Hematopoietic multipotent progenitor cell treated with erythropoietin and hydrocortisone succinate and interleukin-3 and kit ligand, for 17 days (in vitro differentiated cells): ENCODE results near the gene MCCC2.
"Not testable (repeated sequence)": the region's sequence is repeated elsewhere in the genome, so short reads cannot be mapped to it uniquely, and the experiment has no call there.

Source experiments
- DNase-seq: peaks from one replicate; pipeline ENCODE4 v3.0.0-alpha.2; 2015; ENCODE audit warnings: low spot score

The MCCC2 gene

DNA sequence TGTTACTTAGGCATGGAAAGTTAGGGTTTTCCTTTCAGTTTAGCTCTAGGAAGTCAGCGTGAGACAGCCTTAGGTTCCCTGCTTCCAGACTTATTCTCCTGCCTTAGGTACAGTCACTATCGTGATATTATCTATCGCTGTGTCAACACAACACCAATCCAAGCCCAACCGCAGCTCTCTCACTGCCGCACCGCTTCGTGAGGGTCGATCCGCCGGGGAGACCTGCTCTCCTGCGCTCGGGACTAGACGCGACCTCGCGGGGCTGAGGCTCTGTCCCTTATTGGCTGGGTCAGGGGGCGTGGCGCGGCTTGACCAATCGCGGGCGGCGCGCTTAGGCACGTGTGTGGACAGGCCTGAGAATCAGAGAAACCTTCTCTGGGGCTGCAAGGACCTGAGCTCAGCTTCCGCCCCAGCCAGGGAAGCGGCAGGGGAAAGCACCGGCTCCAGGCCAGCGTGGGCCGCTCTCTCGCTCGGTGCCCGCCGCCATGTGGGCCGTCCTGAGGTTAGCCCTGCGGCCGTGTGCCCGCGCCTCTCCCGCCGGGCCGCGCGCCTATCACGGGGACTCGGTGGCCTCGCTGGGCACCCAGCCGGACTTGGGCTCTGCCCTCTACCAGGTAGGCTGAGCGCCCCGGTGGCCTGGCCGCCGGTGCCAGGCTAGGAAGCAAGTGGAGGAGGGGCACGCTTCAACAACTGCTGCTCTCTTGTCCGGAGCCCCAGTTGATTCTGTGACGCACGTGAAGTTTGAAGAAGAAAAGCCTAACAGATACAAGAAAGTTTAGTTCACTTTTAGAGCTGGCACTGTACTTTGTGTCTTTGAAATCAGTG, at the start of gene MCCC2:
MCCC2 (plus strand) TSS at position 400 of the 825 bp plus-strand sequence; CDS start at position 486, 86 bp downstream.
- DNase-seq: peak; percentile 88

DNA sequence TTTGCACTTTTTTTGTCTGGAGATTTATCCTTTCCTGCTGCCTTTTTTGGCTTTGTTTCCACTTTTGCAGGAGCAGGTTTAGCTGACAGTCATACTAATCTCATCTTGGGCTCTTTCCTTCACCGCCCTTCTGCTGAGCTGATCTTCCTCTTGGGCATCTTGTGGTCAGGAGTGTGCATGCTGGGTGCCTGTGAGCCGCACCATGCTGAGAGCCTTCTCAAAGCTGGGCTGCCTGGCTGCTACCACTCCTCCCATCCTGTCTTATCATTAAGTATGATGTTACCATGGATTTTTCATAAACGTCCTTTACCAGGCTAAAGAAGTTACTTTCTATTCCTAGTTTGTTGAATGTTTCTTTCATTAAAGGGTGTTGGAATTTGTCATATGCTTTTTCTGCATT, 49.5 kb upstream of the MCCC2 start:
- DNase-seq: no peak

DNA sequence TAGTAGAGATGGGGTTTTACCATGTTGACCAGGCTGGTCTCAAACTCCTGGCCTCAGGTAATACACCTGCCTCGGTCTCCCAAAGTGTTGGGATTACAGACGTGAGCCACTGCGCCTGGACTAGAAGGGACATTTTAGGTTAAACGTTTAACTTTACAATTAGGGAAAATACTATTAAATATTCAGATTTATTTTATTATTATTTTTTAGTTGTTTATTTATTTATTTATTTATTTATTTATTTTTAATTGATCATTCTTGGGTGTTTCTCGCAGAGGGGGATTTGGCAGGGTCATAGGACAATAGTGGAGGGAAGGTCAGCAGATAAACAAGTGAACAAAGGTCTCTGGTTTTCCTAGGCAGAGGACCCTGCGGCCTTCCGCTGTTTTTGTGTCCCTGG, 36.3 kb upstream of the MCCC2 start:
- not testable (repeated sequence) for DNase-seq

DNA sequence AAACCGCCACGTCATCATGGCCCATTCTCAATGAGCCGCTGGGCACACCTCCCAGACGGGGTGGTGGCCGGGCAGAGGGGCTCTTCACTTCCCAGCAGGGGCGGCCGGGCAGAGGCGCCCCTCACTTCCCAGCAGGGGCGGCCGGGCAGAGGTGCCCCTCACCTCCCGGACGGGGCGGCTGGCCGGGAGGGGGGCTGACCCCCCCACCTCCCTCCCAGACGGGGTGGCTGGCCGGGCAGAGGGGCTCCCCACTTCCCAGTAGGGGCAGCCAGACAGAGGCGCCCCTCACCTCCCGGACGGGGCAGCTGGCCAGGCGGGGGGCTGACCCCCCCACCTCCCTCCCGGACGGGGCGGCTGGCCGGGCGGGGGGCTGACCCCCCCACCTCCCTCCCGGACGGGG, 35.6 kb upstream of the MCCC2 start:
- not testable (repeated sequence) for DNase-seq

DNA sequence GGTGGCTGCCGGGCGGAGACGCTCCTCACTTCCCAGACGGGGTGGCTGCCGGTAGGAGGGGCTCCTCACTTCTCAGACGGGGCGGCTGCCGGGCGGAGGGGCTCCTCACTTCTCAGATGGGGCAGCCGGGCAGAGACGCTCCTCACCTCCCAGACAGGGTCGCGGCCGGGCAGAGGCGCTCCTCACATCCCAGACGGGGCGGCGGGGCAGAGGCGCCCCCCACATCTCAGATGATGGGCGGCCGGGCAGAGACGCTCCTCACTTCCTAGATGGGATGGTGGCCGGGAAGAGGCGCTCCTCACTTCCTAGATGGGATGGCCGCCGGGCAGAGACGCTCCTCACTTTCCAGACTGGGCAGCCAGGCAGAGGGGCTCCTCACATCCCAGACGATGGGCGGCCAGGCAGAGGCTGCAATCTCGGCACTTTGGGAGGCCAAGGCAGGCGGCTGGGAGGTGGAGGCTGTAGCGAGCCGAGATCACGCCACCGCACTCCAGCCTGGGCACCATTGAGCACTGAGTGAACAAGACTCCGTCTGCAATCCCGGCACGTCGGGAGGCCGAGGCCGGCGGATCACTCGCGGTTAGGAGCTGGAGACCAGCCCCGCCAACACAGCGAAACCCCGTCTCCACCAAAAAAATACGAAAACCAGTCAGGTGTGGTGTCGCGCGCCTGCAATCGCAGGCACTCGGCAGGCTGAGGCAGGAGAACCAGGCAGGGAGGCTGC, 35.0 kb upstream of the MCCC2 start:
- DNase-seq: not testable (repeated sequence)

DNA sequence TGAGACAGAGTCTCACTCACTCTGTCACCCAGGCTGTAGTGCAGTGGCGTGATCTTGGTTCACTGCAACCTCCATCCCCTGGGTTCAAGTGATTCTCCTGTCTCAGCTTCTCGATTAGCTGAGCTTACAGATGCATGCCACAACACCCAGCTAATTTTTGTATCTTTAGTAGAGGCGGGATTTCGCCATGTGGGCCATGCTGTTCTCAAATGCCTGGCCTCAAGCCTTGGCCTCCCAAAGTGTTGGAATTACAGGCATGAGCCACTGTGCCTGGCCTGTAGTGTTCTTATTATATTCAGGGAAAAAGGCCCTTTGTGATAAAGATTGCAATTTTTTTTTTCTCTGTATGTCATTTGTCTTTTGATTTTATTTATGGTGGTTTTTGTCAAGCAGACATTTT, 24.0 kb upstream of the MCCC2 start:
- DNase-seq: no peak

DNA sequence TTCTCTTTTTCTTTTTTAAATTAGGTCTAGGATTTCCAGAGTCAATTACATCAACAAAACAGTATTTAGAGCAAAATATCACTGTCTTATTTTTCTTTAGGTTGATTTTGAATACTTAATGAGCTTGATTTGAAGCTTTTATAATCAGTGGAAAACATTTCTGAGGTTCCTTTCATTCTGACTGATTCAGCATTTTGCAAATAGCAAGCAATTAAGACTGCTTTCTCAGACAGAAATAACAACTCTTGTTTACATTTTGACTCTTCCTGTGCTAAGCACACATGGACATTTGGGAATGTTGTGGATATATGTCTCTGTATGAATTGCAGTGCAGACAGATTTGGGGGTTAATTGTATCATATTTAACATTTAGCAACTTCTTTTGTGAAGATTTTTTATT, 22.2 kb upstream of the MCCC2 start:
- DNase-seq: no peak

DNA sequence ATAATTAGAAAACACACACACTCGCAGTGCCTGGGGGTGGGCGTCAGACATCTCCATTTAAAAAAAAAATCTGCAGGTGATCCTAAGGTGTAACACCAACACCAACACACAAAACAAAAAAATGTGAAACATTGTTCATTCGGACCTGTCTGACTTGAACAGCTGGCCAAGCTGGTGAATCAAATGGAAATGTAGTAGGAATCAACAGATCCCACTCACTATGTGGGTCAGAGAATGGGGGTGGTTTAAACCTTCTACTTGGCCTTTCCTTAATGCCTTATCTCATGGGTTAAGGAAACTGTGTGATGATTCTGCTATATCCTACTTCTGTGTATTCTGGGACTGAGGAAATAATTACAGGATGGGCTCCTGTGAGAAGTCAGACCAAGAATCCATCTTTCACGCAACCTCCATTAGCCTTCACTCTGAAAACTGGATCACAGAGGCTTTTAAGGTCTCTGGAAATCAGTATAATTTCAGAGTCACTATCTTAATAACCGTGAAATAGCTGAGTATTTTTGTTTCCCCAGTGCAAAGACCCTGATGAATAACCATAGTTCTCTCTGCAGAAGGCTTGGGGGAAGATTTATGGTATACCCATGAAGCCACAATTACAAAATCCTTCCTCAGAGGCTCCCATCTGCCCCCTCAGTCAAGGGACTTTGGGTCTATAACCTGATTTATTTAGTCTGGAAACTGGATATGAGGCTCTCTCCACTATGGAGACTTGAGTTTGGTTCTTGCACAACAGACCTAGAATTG, 17.2 kb upstream of the MCCC2 start:
- DNase-seq: no peak

DNA sequence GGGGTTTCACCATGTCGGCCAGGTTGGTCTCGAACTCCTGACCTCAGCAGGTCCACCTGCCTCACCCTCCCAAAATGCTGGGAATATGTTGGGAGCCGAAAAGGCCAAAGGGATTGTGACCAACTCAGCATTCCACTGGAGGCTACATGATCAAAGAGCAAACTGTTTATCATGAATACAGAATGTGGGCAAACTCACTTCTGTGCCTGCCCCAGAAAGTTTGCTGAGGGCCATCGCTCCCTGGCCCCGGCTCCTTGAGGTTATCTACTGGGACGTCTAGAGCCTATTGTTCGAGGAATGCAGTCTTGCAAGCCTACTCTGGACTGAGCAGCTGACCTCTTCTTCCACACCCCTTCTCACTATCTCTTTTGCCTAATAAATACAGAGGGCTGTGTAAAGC, 15.3 kb upstream of the MCCC2 start:
- not testable (repeated sequence) for DNase-seq

DNA sequence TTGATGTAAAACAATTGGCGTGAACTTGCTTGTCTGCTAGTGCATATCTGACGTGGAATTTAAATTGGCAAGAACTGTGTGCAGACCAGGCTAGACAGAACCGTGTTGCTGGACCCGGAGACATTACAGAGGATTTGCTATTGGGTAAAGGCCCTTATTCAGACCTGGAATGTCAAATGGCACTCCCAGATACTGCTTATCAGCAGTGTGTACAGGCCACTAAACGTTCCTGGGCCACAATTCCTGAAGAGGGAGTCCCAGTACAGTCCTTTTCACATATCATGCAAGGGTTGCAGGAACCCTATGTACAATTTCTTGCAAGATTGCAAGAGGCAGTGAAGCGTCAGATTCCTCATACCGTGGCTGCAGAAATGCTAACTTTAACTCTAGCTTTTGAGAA, 13.5 kb upstream of the MCCC2 start:
- DNase-seq: no peak

DNA sequence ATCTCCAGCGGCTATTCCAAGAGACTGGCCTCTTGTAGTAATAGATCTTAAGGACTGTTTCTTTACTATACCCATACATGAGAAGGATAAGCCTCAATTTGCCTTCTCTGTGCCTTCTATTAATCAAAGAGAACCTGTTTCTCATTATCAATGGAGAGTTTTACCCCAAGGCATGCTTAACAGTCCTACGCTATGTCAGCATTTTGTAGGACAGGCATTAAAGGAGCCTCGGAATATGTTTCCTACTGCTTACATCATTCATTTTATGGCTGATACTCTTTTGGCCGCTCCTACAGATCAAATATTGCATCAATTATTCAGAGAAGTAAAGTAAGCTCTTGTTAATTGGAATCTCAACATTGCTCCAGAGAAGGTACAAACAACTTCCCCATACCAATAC, 11.6 kb upstream of the MCCC2 start:
- not testable (repeated sequence) for DNase-seq

DNA sequence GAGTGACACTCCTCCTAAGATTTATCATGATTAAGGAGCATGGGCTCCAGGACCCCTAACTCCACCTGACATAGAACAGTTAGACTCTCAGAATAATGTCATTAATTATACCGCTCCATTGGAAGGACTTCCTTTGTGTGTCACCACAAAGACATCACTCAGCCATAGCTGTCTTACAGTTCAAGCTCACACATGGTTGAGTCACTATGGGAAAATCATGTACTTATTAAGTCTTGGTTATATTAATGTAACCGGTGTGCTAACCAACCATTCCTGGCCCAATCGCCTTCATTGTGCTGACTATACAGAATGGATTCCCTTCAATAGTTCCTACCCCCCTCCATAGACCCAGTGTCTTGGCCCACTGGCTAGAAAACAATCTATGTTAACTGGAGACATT, 10.9 kb upstream of the MCCC2 start:
- no peak for DNase-seq

DNA sequence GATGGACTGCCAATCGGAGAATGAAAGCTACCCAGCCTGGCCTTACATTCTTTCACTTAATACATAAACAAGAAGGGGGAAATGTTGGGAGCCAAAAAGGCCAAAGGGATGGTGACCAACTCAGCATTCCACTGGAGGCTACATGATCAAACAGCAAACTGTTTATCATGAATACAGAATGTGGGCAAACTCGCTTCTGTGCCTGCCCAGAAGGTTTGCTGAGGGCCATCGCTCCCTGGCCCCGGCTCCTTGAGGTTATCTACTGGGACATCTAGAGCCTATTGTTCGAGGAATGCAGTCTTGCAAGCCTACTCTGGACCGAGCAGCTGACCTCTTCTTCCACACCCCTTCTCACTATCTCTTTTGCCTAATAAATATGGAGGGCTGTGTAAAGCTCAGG, 9.3 kb upstream of the MCCC2 start:
- not testable (repeated sequence) for DNase-seq

DNA sequence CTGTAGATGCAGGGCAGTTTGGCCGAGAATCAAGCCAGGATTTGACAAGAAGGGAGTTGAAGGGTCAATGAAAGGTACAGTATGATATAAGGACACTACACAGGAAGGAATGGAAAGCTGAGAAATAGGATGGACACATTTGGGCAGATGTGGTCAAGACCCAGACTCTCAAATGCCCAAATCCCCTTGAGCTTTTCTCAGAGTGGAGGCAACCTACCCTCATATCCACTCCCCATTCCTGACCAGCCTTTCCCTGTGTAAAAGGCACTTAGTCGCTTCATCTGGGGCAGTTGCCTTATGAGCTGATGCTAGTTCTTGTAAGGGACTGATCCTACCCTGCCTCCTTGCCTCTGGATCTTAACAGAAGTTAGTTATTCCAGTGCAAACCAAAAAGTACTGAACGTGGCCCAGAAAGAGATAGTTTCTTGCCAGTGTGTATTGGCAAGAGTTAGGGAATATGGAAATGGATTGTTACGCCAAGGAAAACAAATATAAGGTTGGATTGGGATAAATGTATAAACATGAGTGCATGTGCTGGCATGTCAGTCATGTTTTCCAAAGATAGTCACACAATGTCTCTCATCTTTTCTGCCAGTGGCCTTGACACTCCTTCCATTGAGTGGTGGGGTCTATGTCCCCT, 4.1 kb upstream of the MCCC2 start:
- no peak for DNase-seq

DNA sequence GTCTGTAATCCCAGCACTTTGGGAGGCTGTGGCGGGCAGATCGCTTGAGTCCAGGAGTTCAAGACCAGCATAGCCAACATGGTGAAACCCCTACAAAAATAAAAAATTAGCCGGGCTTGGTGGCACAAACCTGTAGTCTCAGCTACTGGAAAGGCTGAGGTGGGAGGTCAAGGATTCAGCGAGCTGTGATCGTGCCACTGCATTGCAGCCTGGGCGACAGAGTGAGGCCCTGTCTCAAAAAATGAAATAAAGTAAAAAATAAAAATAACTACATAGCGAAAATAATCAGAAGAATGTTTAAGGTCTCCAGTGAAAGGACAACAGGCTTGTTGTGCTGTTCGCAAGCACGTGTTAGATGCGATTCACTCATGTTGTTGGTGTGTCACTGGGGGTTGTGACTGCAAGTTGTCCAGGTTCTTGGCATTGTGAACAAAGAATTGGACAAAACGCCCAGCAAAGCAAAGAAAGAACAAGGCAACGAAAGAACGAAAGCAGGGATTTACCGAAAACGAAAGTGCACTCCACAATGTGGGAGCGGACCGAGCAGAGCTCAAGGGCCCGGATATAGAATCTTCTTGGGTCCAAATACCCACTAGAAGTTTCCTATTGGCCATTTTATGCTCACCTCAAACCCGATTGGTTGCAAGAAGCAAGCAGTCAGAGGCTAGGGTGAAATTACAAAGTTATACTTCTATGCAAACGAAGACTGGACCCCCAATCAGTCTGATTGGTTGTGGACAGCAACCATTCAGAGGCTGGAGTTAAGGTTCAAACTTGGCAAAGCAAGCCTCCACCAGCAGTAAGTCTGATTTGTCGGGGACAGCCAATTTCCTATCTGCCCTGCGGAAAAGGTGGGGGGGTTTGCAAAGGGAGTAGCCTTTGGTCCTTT, 844 bp upstream of the MCCC2 start:
- no peak for DNase-seq

DNA sequence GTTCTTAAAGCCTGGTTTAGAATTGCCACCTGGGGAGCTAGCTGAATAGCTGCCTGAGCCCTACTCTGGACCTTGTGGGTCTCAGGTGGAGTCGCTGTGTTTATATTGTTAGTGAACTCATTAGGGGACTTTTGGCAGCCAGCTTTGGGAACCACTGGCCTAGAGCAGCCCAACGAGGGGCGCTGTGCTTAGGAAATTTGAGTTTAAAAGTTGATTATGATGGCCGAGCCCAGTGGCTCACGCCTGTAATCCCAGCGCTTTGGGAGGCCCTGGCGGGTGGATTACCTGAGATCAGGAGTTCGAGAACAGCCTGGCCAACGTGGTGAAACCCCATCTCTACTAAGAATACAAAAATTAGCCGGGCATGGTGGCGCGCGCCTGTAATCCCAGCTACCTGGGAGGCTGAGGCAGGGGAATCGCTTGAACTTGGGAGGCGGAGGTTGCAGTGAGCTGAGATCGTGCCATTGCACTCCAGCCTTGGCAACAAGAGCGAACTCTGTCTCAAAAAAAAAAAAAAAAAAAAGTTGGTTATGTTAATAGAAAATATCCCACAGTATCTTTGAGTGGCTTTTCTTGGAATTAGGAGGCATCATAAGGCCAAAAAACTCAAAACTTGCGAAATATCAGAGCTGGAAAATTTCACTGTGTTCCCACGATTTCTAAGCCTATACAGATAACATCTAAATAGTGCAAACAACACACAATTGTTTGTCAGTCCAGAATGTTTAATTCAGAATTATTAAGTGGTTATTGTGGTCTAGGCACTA, 809 bp downstream of the MCCC2 start:
- DNase-seq: no peak

DNA sequence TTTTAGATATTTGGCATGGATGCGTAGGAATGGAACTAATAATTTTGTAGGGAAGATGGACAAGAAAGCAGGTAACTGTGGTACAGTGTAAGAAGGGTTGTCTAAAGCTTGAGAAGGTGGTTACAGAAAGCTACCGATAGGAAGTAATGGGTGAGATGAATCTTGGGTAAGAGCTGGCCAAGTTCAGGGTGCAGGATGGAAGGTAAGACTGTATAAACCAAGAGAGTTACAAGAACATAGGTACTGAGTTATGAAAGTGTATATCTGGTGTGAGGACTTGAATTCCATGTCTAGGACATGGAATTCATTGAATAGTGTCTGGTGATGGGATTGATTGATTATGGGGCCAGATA, 1.4 kb downstream of the MCCC2 start:
- no peak for DNase-seq

DNA sequence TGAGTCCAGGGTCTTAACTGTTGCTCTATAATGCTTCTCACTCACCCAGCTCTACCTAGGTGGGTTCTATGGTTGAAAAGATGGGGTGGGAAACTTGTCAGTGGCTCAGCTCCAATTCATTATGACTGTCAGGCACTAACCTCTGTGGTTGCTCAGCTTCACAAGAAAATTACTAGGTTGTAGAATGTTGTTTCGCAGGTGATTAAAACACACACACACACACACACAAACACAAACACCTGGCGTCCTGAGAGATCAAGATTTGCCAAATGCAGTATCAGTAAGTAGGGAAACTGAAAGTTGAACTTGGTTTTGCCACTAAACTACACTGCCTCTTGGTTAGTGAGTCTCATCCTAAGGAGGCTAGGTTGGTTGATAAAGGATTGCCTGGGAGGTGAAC, 2.8 kb downstream of the MCCC2 start:
- no peak for DNase-seq

DNA sequence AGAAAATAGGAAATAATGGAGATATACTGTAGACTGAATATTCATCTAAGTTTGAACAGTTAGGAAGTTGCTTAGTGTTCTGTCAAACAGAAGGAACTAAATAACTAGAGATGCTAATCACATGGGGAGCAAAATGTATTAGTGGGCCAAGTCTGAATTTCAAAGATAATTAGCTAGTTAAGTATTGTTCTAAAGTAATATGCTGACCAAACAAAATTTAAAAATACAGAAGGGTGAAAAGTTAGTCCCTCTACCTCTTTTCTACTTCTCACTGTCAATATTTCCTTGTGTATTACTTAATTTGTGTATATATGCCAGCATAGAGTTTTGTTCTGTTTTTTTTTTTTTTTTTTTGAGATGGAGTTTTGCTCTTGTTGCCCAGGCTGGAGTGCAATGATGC, 4.0 kb downstream of the MCCC2 start:
- DNase-seq: no peak

DNA sequence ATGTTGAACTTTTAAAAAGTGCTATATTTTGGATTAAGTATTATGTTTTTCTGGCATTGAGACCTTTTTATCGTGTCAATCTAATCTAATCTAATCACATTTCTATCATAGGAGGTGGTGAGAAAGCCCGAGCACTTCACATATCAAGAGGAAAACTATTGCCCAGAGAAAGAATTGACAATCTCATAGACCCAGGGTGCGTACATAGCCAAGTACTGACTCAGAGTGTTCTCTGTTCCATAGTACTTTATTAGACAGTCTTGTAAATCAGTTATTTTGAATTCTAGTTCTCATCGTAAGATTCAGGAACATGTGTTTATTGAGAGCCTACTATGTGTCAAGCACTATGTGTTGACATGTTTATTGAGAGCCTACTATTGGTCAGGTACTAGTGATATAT, 9.0 kb downstream of the MCCC2 start:
- no peak for DNase-seq

DNA sequence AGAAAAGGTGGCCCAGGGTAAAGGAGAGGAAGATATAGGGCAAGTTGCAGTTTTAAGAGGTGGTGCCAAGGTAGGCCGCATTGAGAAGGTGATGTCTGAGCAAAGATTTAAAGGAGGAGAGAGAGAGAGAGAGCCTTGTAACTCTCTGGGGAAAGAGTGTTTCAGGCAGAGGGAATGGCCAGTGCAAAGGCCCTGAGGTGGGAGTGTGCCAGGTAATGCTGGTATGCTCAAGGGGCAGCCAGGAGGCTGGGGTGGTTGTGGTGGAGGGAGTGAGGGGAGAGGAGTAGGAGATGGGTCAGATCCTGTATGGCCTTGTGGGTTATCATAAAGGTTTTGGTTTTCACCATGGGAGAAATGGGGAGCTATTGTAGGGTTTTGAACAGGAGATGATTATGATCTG, 9.9 kb downstream of the MCCC2 start:
- no peak for DNase-seq
